Trophoblast cell (in vitro differentiated cells and primary cell): Measurements from ENCODE around the gene MACO1.
"Not testable (repeated sequence)": the region's sequence is repeated elsewhere in the genome, so short reads cannot be mapped to it uniquely, and the experiment has no call there.

Experiments
- DNase-seq, 2 donors: peaks; one replicate each; pipeline ENCODE4 v3.0.0-alpha.2; 2016
- H2AFZ ChIP-seq: 2 replicates; pipeline ENCODE4 v1.6.1; 2013; ENCODE audit warnings: low read length, moderate library complexity, mild to moderate bottlenecking; ENCODE audit not compliant: insufficient read depth, poor library complexity
- H2AK5ac ChIP-seq: 2 replicates; pipeline ENCODE4 v1.6.1; 2013; ENCODE audit warnings: mild to moderate bottlenecking, low read length
- H2BK120ac ChIP-seq: 2 replicates; pipeline ENCODE4 v1.6.1; 2013; ENCODE audit warnings: low read length, mild to moderate bottlenecking, moderate library complexity; ENCODE audit not compliant: insufficient read depth, poor library complexity
- H2BK12ac ChIP-seq: 2 replicates; pipeline ENCODE4 v1.6.1; 2013; ENCODE audit warnings: mild to moderate bottlenecking, low read length, moderate library complexity
- H2BK5ac ChIP-seq: 2 replicates; pipeline ENCODE4 v1.6.1; 2013; ENCODE audit warnings: low read length, low read depth, moderate library complexity, mild to moderate bottlenecking; ENCODE audit not compliant: poor library complexity
- H3K14ac ChIP-seq: 2 replicates; pipeline ENCODE4 v1.6.1; 2013; ENCODE audit warnings: mild to moderate bottlenecking, low read length
- H3K18ac ChIP-seq: 2 replicates; pipeline ENCODE4 v1.6.1; 2013; ENCODE audit warnings: mild to moderate bottlenecking, low read length
- H3K23ac ChIP-seq: 2 replicates; pipeline ENCODE4 v1.6.1; 2013; ENCODE audit warnings: low read length
- H3K27ac ChIP-seq: 2 replicates; pipeline ENCODE4 v1.5.1; 2013; ENCODE audit warnings: low read depth, mild to moderate bottlenecking, inconsistent platforms, low read length, moderate library complexity
- H3K27me3 ChIP-seq: 2 replicates; pipeline ENCODE4 v1.6.1; 2013; ENCODE audit warnings: inconsistent platforms, mild to moderate bottlenecking, low read length, moderate library complexity; ENCODE audit not compliant: insufficient read depth
- H3K36me3 ChIP-seq, 2 experiments: 1 replicate in 1 of 2; 2 replicates in 1 of 2; pipeline ENCODE4 v1.6.1; 2013; ENCODE audit warnings: low read length in 2 of 2, mild to moderate bottlenecking in 2 of 2, moderate library complexity in 1 of 2; ENCODE audit not compliant: insufficient read depth in 2 of 2, control insufficient read depth in 1 of 2
- H3K4ac ChIP-seq: 2 replicates; pipeline ENCODE4 v1.6.1; 2013; ENCODE audit warnings: low read depth, mild to moderate bottlenecking, low read length, moderate library complexity
- H3K4me1 ChIP-seq, 2 experiments: 1 replicate in 1 of 2; 2 replicates in 1 of 2; pipeline ENCODE4 v1.6.1; 2013; ENCODE audit warnings: low read length in 2 of 2, mild to moderate bottlenecking in 2 of 2, moderate library complexity in 1 of 2; ENCODE audit not compliant: insufficient read depth in 2 of 2, control insufficient read depth in 1 of 2
- H3K4me2 ChIP-seq: 2 replicates; pipeline ENCODE4 v1.6.1; 2013; ENCODE audit warnings: inconsistent platforms, mild to moderate bottlenecking, low read length, moderate library complexity
- H3K4me3 ChIP-seq: 2 replicates; pipeline ENCODE4 v1.5.1; 2013; ENCODE audit warnings: mild to moderate bottlenecking, low read depth, low read length, inconsistent platforms
- H3K79me1 ChIP-seq: one replicate; pipeline ENCODE4 v1.6.1; 2013; ENCODE audit warnings: low read length
- H3K79me2 ChIP-seq: 2 replicates; pipeline ENCODE4 v1.6.1; 2013; ENCODE audit warnings: low read length, mild to moderate bottlenecking; ENCODE audit not compliant: control insufficient read depth, insufficient read depth, poor library complexity
- H3K9ac ChIP-seq: 2 replicates; pipeline ENCODE4 v1.6.1; 2013; ENCODE audit warnings: mild to moderate bottlenecking, low read length
- H3K9me3 ChIP-seq: 2 replicates; pipeline ENCODE4 v1.6.1; 2013; ENCODE audit warnings: low read depth, mild to moderate bottlenecking, control low read depth, inconsistent platforms, low read length; ENCODE audit not compliant: insufficient read depth
- H4K12ac ChIP-seq: 2 replicates; pipeline ENCODE4 v1.6.1; 2013; ENCODE audit warnings: low read depth, mild to moderate bottlenecking, low read length, moderate library complexity
- H4K8ac ChIP-seq: 2 replicates; pipeline ENCODE4 v1.6.1; 2013; ENCODE audit warnings: low read depth, mild to moderate bottlenecking, low read length, moderate library complexity
- H4K91ac ChIP-seq: one replicate; pipeline ENCODE4 v1.6.1; 2013; ENCODE audit warnings: low read depth, mild to moderate bottlenecking, low read length, moderate library complexity
- WGBS: extraction: QIAGEN DNeasy Blood & Tissue Kit; methylation state at CpG from one replicate; pipeline ENCODE4 v1.1.7; 2013; ENCODE audit warnings: missing lambda C conversion rate; ENCODE audit not compliant: insufficient read length, insufficient coverage; ENCODE audit errors: extremely low coverage; 5-methylcytosine and 5-hydroxymethylcytosine counted together

MACO1 gene

DNA sequence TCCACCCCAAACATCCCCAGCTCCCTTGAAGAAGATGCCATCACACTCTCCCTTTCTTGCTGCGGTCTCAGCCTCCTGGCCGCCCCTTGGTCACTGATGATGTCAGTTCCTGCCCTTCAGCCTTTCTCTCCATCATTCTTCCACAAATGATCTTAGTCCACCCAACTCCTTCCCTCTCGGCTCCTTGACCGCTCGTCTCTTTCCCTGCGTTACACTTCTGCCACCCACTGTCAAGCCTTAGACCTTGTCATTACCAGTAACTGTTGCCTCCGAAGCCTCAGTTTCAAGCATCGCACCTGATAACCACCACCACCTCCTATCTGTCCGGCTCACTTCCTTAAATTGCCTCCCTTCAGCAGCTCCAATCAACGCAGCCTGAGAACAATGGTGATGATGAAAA, 33.1 kb upstream of the MACO1 start:
- not testable (repeated sequence) for H2AK5ac ChIP-seq, H3K27me3 ChIP-seq, H2AFZ ChIP-seq, H3K4me3 ChIP-seq, H3K4me2 ChIP-seq, H3K27ac ChIP-seq, H4K91ac ChIP-seq, H3K18ac ChIP-seq, H2BK5ac ChIP-seq, H3K23ac ChIP-seq, H3K36me3 ChIP-seq, H2BK12ac ChIP-seq, H3K79me2 ChIP-seq, H3K9me3 ChIP-seq, H3K14ac ChIP-seq, H4K12ac ChIP-seq, H2BK120ac ChIP-seq, H3K79me1 ChIP-seq, H3K9ac ChIP-seq, H3K4me1 ChIP-seq, H3K4ac ChIP-seq, H4K8ac ChIP-seq
- no CpG with 5 or more reads among the region's 10 CpGs for WGBS
- peak in 1 of 2 donors; percentile 22 for DNase-seq

GRCh38 chr1:25398079-25398478, 32.6 kb upstream of the MACO1 start:
- H4K8ac ChIP-seq, H3K9ac ChIP-seq, H3K23ac ChIP-seq, H3K14ac ChIP-seq, H2BK12ac ChIP-seq, H3K27me3 ChIP-seq, H4K91ac ChIP-seq, H3K18ac ChIP-seq, H3K4me3 ChIP-seq, H2AK5ac ChIP-seq, H3K4me1 ChIP-seq, H2BK120ac ChIP-seq, H3K36me3 ChIP-seq, H3K79me1 ChIP-seq, DNase-seq, H3K4me2 ChIP-seq, H2AFZ ChIP-seq, H2BK5ac ChIP-seq, H4K12ac ChIP-seq, H3K4ac ChIP-seq, H3K79me2 ChIP-seq, H3K27ac ChIP-seq, H3K9me3 ChIP-seq: not testable (repeated sequence)
- no CpG with 5 or more reads among the region's 2 CpGs for WGBS

GRCh38 chr1:25402947-25403803, 27.5 kb upstream of the MACO1 start:
- not testable (repeated sequence) for H3K4ac ChIP-seq, H4K8ac ChIP-seq, H3K23ac ChIP-seq, H2BK120ac ChIP-seq, DNase-seq, H3K18ac ChIP-seq, H3K4me3 ChIP-seq, H3K36me3 ChIP-seq, H3K27me3 ChIP-seq, H2AK5ac ChIP-seq, H3K9me3 ChIP-seq, H3K27ac ChIP-seq, H3K79me2 ChIP-seq, H3K14ac ChIP-seq, H4K12ac ChIP-seq, H2BK5ac ChIP-seq, H4K91ac ChIP-seq, H2BK12ac ChIP-seq, H3K9ac ChIP-seq, H2AFZ ChIP-seq, H3K4me1 ChIP-seq, H3K79me1 ChIP-seq, H3K4me2 ChIP-seq
- no CpG with 5 or more reads among the region's 8 CpGs for WGBS

DNA sequence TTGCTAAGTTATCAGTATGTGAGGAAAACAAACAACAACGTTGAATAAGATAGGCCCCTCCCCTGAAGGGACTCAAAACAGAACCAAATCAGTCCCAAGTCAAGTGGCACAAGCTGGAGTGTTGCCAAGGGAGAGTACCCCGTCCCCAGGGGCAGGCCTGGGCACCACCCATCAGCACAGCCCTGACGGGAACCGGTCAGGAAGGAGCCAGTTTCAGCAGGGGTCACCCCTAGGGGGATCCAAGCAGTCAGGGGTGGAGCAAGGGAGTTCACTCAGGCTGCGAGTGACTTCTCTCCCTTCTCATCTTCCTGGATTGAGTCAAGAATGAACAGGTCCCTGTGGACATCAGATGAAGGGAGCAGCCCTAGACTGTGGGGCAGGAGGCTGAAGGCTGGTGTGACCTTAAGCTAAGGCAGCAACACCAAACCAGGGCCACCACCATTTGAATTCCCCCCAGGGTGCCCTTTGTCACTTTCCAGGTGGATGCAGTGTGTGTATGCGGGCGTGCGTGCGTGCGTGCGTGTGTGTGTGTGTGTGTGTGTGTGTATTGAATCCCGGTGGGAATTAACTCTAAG, 24.9 kb upstream of the MACO1 start:
- not testable (repeated sequence) for H3K36me3 ChIP-seq, H3K4ac ChIP-seq, H3K79me2 ChIP-seq, H4K12ac ChIP-seq, H3K18ac ChIP-seq, H3K27ac ChIP-seq, H2BK5ac ChIP-seq, H4K91ac ChIP-seq, H3K4me2 ChIP-seq, H2BK120ac ChIP-seq, H3K79me1 ChIP-seq, H3K27me3 ChIP-seq, H3K9me3 ChIP-seq, H2AFZ ChIP-seq, DNase-seq, H3K23ac ChIP-seq, H2AK5ac ChIP-seq, H2BK12ac ChIP-seq, H3K14ac ChIP-seq, H3K9ac ChIP-seq, H3K4me3 ChIP-seq, H4K8ac ChIP-seq, H3K4me1 ChIP-seq
- WGBS: no CpG with 5 or more reads among the region's 12 CpGs
